Fibroblast of peridontal ligament (primary cell): ENCODE data around the gene SERHL2.
A peak's percentile ranks its signal among the peaks of the same experiment; 100 is the strongest.
"Not testable (repeated sequence)": the region's sequence is repeated elsewhere in the genome, so short reads cannot be mapped to it uniquely, and the experiment has no call there.

Experiments
- DNase-seq: peaks from one replicate; pipeline ENCODE4 v3.0.0-alpha.2; 2010; ENCODE audit errors: extremely low read depth

The SERHL2 gene

DNA sequence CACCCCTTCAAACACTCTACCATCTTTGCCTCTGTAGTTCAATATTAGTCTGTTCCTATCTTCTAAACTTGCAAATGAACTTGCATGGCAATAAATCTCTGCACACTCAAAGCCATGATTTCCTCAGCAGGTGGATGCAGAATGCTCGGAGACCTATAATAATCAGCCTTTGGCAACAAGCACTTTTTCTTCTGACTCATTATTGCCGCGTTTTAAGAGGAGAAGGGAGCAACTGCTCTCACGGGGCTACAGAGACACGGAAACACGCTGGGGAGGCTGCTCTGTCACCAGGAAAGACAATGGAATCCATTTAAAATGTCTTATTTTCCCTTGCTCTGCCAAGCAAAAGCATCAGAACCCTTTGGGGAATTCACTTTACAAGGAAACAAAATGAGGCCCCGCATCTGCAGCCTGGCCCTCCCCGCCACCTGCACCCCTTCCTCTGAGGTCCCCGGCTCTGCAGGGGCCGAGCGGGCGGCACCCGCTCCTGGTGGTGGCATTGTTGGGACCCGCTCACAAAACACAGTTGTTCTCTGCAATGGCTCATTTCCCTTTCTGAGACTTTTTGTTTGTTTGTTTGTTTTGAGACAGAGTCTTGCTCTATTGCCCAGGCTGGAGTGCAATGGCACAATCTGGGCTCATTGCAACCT is 18.5 kb upstream of the SERHL2 start:
- DNase-seq = not testable (repeated sequence)

DNA sequence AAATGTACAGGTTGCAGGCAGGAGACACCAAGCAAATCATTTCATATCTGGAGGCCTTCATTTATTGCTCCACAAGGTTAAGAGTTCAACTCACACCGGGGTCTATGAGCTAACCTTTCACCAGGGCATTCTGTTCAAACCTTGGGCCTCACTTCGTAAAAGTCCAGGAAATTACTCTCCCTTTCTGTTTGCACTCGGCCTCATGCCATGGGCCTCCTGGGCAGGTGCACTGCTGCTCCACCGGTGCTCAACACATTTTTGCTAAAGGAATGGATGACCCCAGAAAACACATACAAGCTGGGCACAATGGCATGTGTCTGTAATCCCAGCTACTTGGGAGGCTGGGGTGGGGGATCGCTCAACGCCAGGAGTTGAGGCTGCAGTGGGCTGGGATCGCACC is 17.6 kb upstream of the SERHL2 start:
- DNase-seq = no peak

DNA sequence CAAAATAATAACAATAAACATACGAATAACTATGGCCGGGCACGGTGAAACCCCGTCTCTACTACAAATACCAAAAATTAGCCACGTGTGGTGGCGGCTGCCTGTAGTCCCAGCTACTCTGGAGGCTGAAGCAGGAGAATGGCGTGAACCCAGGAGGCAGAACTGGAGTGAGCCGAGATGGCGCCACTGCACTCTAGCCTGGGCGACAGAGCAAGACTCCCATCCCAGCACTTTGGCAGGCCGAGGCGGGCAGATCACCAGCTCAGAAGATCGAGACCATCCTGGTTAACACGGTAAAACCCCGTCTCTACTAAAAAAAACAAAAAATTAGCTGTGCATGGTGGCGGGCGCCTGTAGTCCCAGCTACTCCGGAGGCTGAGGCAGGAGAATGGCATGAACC is 17.1 kb upstream of the SERHL2 start:
- DNase-seq = not testable (repeated sequence)

DNA sequence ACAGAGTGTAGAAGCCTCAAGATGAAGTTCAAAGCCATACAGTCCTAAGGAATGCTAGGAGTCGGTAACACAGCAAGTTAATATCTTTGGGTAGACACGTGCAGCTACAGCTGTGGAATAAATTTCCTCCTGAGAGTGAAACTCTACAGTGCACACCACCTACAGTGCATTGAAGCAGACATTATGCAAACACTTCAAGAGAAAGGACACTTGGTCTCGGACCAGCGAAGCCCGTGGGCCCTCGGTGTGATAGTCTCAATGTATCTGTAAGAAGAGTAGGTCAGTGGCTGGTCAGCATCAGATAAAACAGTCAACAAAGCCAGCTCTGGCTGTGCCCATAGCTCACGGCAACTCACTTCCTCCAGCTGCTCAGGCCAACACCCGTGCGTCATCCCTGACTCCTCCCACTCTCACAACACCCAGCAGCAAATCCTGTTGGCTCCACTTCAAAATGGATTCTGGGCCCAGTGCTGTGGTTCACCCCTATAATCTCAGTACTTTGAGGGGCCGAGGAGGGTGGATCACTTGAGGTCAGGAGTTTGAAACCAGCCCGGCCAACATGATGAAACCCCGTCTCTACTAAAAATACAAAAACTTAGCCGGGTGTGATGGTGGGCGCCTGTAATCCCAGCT is 16.4 kb upstream of the SERHL2 start:
- not testable (repeated sequence) for DNase-seq

DNA sequence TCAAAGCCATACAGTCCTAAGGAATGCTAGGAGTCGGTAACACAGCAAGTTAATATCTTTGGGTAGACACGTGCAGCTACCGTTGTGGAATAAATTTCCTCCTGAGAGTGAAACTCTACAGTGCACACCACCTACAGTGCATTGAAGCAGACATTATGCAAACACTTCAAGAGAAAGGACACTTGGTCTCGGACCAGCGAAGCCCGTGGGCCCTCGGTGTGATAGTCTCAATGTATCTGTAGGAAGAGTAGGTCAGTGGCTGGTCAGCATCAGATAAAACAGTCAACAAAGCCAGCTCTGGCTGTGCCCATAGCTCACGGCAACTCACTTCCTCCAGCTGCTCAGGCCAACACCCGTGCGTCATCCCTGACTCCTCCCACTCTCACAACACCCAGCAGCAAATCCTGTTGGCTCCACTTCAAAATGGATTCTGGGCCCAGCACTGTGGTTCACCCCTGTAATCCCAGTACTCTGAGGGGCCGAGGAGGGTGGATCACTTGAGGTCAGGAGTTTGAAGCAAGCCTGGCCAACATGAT is 14.5 kb upstream of the SERHL2 start:
- peak; percentile 37 for DNase-seq

DNA sequence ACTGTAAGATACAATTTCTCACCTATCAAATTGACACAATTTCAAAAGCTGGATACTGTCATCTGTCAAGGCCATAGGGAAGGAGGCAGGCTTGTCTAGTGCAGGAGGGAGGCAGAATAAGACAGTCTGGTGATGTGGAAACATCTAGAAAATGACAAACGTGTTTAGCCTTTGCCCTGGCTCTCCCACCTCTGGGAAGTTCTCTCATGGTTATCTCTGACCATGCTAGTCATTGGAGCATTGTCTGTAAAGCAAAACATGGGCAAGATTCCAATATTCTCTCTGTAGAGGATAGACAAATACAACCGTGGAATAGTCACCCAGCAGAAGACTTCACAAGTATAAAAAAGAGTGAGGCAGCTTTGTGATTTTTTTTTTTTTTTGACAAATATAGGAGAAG is 9.1 kb upstream of the SERHL2 start:
- DNase-seq = no peak

DNA sequence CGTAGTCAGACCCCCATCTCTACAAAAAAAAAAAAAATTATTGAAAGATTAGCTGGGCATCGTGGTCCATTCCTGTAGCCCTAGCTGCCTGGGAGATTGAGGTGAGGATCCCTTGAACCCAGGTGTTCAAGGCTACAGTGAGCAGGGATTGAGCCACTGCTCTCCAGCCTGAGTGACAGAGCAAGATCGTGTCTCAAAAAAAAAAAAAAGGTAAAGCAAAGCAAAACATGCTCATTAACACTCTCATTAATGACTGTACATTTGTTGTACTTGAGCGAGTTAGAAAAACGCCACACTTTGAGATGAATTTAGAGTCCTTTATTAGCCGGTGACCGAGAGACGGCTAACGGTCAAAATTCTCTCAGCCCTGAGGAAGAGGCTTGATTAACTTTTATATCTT is 6.2 kb upstream of the SERHL2 start:
- no peak for DNase-seq

DNA sequence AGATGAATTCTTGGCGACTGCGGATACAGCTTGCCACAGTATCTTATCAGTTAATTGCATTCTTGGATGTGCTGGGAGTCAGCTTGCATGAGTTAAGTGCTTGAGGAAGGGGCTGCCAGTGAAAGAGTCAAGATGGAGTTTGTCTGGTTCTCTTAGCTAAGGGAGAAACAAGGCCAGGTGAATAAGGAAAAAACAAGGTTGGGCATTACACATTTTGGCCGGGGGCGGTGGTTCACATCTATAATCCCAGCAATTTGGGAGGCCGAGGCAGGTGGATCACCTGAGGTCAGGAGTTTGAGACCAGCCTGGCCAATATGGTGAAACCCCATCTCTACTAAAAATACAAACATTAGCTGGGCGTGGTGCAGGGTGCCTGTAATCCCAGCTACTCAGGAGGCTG is 5.6 kb upstream of the SERHL2 start:
- not testable (repeated sequence) for DNase-seq

DNA sequence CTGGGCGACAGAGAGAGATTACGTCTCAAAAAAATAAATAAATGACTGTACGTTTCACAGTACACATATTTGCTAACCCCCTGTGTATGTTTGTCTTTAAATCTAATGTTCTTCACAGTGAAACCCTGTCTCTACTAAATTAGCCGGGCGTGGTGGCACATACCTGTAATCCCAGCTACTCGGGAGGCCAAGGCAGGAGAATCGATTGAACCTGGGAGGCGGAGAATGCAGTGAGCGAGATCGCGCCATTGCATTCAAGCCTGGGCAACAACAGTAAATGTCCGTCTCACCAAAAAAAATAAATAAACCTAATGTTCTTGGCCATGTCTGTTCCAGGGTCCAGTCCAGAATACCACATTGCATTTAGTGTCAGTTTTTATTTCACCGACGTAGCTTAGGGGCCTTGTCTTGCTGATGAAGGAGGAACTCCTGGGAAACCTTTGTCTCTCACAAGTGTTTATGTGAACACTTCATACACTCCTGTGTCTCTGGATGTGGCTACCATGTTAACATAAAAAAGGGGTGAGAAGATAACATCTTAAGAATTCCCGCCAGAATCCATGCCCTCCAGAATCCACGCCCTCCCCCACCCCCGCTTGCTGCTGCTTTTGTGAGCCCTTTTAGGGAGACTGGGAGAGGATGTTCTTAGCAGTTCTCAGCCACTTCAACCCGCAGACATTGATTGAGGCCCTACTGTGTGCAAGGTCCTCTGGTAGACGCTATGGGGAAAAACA is 5.0 kb upstream of the SERHL2 start:
- no peak for DNase-seq

DNA sequence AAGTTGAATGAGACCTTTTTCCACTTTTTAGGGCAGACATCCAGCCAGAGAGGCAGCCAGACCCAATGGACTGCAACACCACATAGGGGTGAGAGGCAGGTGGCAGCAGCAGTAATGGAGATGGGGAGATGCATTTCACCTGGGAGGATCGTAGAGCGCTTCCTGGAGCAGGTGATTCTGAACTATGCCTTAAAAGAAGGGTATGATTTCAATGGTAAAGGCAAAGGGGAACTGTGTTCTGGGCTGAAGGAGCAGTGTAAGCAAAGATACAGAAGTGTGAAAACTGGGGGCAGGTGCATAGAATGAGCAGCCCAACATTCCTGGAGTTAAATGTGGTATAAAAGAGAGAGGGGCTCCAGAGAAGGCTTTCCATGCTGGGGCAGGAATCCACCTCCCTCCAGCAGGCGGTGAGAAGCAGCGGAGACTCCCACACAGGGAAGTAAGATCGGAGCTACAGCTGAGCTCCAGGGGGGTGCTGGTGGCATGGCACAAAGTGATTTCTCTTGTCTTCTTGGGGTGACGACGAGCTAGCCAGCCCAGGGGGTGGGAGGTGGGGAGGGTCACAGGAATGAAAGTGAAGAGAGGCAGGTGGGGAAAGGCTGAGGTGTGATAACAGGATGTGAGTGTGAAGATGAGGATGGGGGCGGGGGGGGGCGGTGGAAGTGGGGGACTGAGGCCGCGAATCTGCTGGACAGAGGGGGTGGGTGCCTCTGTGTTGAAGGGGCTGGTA is 4.3 kb upstream of the SERHL2 start:
- no peak for DNase-seq

DNA sequence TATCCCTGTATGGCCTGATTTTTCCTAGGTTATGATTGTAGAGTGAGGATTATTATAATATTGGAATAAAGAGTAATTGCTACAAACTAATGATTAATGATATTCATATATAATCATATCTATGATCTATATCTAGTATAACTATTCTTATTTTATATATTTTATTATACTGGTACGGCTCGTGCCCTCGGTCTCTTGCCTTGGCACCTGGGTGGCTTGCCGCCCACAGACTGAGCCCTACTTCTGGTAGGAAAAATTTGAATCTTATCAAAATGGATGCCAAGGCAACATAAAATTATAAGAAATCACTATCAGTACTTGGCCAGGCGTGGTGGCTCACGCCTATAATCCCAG is 1.5 kb upstream of the SERHL2 start:
- not testable (repeated sequence) for DNase-seq

DNA sequence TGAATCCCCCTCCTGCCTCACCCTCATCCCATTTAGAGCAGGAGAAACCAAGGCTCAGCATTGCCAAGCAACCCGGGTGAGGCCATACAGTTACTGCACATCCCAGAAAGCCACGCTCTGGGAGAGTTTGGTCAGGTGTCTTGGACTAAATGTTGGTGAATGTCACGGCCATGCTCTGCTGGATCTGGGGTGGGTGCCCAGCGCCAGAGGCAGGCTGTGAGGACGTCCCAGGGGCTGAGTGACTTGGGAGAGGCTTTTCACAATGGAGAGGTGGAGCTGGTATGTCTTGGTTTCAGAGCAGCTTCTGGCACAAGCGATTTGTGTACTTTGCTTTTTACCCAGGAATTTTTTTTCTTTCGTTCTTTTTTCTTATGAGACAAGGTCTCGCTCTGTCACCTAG is 6.6 kb downstream of the SERHL2 start:
- no peak for DNase-seq

DNA sequence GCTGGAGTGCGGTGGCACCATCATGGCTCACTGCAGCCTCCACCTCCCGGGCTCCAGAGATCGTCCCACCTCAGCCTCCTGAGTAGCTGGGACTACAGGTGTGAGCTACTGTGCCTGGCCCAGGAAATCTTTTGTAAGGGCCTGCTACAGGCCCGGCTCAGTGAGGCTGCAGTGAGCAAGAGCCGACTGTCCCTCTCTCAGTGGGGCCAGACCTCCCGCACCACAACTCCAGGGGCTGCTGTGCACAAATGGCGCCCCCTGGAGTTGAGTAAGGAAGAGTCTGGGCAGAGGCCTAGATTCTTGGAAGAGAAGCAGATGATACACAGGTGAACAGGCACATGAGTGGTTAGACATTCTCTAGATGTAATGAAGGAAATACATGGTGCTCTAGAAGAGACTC is 7.0 kb downstream of the SERHL2 start:
- DNase-seq = no peak

DNA sequence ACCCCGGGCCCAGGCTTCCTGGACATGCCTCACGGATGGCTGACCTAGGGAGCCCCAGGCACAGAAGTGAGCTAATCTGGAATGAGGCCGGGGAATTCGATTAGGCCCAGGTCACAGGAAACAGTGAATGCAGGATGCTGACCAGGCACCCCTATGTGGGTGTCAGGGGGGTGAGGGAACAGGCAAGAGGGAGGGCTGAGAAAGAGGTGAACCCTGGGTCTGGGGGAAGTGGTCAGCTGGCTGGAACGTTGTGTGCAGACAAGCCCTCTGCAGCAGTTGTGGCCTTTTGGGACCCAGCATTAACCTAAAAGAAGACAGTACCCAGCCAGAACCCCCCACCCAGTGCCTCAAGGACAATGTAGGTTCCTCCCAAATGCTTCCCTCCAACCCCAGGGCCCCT is 8.1 kb downstream of the SERHL2 start:
- no peak for DNase-seq

DNA sequence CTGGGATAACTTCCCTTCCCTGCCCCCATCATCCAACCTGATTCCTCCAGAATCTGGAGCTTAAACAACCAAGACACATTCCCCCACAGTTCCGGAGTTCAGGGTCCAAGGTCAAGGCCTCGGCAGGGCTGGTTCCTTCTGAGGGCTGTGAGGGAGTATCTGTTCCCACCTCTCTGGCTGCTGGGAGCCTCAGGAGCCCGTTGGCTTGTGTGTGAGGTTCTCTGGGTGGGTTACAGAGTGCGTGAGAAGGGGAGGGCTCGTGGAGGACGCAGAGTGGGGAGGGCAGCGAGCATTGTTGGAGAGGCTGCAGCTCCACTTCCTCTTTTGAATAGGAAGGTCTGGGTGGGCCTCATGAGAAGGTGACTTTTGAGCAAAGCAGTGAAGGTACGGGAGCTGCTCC is 8.5 kb downstream of the SERHL2 start:
- DNase-seq = no peak

DNA sequence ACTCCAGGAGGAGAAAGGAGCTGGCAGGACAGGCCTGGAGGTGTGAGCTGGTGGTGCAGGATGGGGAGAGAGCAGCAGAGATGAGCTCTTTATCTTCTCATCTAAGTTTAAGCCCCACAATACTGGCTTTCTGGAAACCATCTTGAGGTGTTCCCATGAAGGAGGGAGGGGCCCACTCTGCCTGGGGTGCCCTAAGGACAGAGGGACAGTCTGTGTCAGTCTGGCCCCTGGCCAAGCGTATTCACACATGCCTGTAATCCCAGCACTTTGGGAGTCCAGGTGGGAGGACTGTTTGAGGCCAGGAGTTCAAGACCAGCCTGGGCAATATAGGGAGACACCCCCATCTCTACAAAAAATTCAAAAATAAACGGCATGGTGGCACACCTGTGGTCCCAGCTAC is 8.9 kb downstream of the SERHL2 start:
- DNase-seq = no peak

DNA sequence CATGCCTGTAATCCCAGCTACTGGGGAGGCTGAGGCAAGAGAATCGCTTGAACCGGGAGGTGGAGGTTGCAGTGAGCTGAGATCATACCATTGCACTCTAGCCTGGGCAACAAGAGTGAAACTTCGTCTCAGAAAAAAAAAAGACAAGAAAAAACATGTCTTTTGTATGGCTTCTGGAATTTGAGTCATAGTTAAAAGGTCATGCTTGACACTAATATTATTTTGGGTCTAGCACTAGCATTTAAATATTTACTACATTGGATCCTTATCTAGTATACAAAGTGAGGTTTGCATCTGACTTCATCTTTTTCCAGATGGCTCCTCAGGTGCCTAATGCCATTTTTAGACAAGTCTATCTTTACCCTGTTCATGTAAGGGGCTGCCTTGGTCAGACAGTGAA is 10.2 kb downstream of the SERHL2 start:
- not testable (repeated sequence) for DNase-seq

DNA sequence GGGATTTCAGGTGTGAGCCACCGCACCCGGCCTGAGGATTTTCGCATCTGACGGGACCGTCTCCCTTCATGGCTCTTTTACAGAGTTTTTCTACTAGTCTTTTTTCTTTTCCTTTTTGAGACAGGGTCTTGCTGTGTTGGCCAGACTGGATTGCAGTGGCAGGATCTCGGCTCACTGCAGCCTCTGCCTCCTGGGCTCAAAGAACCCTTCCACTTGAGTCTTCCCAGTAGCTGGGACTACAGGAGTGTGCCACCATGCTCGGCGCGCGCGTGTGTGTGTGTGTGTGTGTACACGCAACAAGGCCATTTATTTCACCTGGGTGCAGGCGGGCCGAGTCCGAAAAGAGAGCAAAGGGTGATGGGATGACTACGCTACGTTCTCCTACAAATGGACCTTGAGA is 10.9 kb downstream of the SERHL2 start:
- DNase-seq = no peak

DNA sequence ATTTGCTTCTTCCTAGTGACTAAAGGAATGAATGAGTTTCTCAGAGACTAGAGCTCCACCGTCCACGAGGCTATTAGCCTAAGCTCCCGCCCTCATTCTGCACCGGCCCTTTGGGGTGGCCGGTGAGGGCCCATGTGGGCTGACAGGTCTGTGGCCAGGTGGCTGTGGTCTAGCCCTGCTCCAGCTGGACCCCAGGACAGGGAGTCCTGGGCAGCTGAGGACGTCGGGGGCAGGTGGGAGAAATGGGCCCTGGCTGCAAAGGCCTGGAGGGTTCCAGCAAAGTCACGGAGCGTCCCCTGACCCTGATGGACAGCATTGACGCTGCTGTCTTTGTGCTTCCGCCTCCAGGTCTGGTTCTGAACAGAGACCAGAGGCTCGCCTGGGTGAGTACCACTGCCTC is 12.2 kb downstream of the SERHL2 start:
- no peak for DNase-seq

DNA sequence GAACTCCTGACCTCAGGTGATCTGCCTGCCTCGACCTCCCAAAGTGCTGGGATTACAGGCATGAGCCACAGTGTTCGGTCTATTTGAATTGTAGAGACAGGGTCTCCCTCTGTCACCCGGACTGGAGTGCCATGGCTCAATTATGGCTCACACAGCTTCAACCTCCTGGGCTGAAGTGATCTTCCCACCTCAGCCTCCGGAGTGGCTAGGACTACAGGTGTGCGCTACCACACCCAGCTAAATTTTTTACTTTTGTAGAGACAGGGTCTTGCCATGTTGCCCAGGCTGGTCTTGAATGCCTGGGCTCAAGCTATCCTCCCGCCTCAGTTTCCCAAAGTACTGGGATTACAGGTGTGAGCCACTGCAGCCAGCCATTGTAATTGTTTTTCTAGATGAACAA is 14.2 kb downstream of the SERHL2 start:
- not testable (repeated sequence) for DNase-seq

DNA sequence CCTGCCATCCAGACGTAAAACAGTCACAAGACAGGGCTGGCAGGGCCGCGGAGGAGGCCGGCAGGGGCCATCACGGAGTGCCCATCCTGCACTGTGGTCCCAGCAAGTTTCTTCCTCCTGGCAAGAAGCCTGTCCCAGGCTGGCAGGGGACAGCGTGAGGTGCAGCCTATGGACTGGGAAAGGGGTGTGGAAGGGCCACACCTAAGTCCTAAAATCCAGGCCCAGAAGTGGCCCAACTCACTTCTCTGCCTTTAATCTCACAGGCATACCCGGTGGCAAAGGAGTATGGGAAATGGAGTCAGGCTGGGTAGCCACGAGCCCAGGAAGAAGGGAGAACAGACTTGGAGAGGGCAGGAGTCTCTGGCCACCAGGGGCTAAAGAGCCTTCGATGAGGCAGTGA is 16.8 kb downstream of the SERHL2 start:
- DNase-seq = not testable (repeated sequence)

DNA sequence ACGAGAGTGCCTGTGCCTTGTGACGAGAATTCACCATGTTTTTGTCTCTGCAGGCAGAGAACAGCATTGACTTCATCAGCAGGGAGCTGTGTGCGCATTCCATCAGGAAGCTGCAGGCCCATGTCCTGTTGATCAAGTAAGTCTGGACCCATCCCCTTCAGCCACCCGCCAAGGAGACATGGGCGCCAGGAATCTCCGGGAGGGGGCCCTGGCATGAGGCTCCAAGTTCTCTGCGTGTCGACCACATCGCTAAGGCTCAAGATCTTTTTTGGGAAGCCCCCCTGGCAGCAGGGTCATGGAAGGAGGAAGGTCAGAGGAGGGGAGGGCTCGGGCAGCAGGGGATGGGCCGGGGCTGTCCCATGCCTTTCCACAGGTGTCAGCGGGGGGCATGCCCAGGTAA is 17.3 kb downstream of the SERHL2 start:
- DNase-seq = not testable (repeated sequence)
